GM12875 (cell line): Measurements from ENCODE around the gene CDK2AP2.
A peak's percentile ranks its signal among the peaks of the same experiment; 100 is the strongest.

Experiments
- H3K4me3 ChIP-seq: one replicate; pipeline ENCODE4 v1.5.1; 2011; ENCODE audit warnings: low read depth, low read length, control low read depth
- TF ChIP-seq, protein P1 (sequence below): IDR thresholded peaks from 2 replicates; pipeline ENCODE4 v1.5.1; 2011; ENCODE audit warnings: low read depth, mild to moderate bottlenecking, control low read depth, inconsistent platforms, low read length, moderate library complexity, borderline replicate concordance; ENCODE audit not compliant: insufficient read depth

The CDK2AP2 gene

DNA sequence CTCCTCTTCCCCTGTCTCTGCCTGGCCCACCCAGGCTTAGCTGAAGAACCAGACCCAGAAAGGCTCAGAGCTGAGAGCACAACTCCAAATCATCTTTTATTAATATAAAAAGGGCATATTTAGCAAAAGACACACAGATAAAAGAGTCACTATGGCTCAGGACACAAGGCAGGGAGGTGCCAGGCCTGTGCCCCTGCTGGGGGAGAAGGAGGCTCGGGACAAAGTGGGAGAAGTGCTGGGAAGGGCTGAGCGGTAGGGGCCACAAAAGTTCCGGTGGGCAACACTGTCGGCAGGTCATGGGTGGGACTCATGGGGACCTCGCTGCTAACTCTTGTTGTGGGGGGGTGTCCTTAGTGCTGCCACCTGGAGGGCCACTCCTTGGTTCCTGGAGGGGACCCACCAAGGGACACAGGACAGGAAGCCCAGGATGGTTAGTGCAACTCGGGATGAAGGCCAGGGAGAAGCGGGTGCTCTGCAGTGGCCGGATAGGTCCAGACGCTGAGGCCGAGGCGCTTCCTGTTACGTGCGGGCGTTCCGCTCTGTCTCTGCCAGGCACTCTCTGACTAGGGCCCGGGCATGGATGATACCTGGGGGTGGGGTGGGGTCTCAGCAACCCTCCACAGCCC is 1.4 kb downstream of the CDK2AP2 start:
- peak overlapping the region; percentile 12 for H3K4me3 ChIP-seq
- TF ChIP-seq, protein P1, sequence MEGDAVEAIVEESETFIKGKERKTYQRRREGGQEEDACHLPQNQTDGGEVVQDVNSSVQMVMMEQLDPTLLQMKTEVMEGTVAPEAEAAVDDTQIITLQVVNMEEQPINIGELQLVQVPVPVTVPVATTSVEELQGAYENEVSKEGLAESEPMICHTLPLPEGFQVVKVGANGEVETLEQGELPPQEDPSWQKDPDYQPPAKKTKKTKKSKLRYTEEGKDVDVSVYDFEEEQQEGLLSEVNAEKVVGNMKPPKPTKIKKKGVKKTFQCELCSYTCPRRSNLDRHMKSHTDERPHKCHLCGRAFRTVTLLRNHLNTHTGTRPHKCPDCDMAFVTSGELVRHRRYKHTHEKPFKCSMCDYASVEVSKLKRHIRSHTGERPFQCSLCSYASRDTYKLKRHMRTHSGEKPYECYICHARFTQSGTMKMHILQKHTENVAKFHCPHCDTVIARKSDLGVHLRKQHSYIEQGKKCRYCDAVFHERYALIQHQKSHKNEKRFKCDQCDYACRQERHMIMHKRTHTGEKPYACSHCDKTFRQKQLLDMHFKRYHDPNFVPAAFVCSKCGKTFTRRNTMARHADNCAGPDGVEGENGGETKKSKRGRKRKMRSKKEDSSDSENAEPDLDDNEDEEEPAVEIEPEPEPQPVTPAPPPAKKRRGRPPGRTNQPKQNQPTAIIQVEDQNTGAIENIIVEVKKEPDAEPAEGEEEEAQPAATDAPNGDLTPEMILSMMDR, result no peak

DNA sequence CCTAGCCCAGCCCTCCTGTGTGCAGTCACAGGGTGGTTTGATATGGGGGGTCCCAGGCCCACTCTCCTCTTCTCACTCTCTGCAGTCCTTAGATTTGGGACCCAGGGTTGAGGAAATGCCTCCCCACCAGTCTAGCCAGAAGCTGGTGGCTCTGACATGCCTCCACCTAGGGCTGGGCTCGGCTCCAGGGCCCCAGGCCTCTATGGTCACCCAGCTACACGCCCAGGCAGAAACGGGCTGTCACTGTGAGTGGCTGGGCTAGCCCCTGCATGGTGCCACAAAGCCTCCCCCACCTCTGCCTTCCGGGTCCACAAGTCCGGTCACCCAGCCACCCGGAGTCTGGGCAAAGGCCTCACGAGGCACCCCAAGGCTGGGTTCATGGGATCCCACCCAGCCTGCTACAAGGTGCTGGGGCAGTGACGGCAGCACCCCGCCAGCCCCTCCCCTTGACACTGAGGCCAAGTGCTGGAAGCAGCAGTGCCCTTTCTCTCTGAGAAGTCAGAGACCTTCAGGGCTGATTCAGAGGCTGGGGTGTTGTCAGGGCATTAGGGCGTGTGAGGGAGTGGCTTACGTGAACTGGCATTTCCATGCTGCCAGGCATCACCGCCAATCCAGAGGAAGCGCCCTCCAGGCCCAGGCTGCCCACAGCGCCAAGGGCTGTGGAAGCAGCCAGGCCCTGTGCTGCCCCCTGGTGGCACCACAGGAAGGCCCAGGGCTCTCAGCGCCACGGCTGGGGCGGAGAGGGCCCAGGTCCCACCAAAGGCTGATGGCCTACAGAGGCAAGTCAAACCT is 2.2 kb downstream of the CDK2AP2 start:
- TF ChIP-seq, protein P1, result peak; percentile 99
- peak overlapping the region; percentile 90 for H3K4me3 ChIP-seq

DNA sequence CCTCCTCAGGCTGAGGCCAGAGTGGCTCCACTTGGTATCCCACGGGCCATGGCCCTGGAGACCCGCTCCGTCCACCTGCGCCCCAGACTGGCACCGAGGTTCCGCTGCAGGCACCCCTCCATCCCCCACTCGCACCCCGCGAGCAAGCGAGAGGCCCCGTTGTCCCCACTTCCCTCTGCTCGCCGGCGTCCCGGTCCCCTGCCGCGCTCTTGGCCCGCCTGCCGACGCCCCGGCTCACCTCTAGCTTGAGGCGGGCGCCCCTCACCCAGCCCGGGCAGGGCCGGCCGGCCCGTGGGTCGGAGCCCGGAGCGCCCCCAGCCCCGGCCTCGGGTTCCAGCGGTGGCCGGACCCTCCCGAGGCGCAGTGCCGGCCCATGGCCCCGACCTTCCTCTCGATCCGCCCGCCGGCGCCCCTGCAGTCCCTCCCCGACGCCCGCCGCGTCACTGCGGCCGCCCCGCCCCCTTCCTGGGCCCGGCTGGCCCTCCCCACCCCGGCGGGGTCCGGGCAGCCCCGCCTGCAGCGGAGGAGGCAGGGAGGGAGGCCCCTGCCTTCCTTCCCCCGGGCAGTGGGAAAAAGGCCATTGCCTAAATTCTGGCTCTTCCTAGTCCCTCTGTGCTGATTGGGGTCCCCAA is 2.9 kb downstream of the CDK2AP2 start, which contains the start of gene PITPNM1:
TSS of gene PITPNM1 (minus strand) at position 414 of the 632 bp plus-strand sequence. CDS start 1,183 bp downstream, outside the sequence.
- TF ChIP-seq, protein P1, result no peak
- peak within 1 kb of the TSS; percentile 90 for H3K4me3 ChIP-seq

DNA sequence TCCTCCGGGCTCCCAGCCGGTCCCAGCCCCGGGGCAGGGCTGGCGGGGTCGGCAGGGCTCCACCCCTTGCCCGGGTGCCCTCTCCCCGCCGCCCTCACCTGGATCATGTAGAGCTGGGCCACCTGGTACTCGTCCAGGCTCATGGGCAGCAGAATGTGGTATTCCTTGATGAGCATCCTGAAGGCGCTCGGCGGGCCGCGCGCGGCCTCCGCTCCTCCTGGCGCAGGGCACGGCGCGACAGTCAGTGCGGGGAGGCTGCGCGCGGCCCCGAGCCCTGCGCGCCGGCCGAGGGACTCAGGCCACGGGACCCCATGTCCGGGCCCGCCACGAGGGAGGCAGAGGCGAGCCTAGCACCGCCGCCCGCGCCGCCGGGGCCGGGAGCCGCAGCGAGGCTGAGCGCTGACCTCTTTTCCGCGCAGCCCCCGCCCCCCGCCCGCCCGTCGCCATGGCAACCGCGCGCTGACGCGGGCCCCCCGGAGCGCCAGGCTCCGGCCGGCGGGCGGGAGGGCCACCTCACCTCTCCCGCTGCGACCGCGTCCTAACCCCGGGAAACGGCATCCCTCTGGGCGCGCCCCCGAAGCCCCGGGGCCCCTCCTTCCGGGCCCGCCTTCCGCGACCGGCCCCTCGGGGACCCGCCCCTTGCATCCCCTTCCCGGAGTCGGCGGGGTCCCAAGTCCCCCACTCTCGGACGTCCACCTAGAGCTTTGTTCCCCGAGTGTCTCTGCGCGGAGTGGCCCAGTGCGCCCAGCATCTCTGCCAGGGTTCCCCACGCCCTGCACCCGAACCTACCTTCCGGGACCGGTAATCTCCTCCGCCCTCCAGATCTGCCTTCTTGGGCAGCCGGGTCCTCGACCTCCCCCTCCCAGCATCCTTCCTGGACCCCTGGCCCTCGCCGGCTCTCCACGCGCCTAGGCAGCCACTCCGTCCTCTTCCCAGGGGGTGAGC is 3.7 kb downstream of the CDK2AP2 start:
- TF ChIP-seq, protein P1, result no peak
- H3K4me3 ChIP-seq, result peak overlapping the region; percentile 90

DNA sequence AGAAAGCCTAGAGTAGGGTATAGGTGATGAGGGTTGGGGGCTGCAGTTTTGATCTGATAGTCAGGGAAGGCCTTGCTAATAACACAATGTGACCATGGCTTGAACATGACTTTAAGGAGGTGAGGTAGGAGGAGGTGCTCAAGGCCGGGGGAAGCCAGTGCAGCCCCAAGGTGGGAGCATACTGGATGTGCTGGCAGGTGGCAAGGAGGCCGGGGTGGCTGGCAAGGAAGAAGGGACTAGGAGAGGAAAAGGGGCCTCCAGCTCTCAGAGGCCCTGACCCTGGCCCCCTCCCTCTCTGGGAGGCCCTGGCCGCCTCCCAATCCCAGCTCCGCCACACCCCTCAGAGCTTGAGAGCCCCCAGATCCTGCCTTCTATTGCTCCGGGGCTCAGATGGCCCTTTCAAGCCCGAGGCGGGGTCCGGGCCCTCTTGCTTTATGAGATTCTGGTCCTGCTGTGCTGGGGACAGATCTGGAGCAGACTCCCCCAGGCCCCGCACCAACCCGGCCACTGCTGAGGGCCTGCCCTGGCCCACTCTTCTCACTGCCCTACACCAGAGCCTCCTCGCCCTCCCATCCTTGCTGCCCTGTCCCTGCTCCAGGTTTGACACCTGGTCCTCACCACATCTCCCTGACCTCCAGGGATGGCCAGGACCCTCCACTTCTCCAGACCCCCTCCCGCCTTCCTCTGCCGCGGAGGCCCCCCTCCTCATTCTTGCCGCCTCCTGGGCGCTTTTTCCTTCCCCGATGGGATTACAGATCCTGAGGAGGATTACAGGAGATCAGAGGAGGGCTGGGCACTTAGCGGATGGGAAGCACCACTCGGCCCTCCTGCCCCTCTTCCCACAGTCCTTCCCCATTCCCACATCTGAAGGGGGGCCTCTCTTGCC is 4.6 kb downstream of the CDK2AP2 start:
- H3K4me3 ChIP-seq, result peak overlapping the region; percentile 90
- TF ChIP-seq, protein P1, result no peak
